22Rv1 (cell line): ENCODE measurements around the gene LINC00237.

ENCODE experiments used
- H3K27ac ChIP-seq: fragments of 450-650 bp; 2 replicates; pipeline ENCODE4 v1.5.1; 2017
- ZFX ChIP-seq: fragments of 450-650 bp; IDR thresholded peaks from 2 replicates; pipeline ENCODE4 v1.6.1; 2017; ENCODE audit warnings: antibody characterized with exemption, borderline replicate concordance
- TF ChIP-seq, protein P1 (sequence below): fragments of 450-650 bp; IDR thresholded peaks from 2 replicates; pipeline ENCODE4 v1.5.1; 2017; ENCODE audit warnings: mild to moderate bottlenecking

LINC00237 gene

GRCh38 chr20:21143194-21143890 is 37.2 kb upstream of the LINC00237 start:
- TF ChIP-seq, protein P1, sequence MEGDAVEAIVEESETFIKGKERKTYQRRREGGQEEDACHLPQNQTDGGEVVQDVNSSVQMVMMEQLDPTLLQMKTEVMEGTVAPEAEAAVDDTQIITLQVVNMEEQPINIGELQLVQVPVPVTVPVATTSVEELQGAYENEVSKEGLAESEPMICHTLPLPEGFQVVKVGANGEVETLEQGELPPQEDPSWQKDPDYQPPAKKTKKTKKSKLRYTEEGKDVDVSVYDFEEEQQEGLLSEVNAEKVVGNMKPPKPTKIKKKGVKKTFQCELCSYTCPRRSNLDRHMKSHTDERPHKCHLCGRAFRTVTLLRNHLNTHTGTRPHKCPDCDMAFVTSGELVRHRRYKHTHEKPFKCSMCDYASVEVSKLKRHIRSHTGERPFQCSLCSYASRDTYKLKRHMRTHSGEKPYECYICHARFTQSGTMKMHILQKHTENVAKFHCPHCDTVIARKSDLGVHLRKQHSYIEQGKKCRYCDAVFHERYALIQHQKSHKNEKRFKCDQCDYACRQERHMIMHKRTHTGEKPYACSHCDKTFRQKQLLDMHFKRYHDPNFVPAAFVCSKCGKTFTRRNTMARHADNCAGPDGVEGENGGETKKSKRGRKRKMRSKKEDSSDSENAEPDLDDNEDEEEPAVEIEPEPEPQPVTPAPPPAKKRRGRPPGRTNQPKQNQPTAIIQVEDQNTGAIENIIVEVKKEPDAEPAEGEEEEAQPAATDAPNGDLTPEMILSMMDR: no peak
- TF ChIP-seq ZFX: no peak

DNA sequence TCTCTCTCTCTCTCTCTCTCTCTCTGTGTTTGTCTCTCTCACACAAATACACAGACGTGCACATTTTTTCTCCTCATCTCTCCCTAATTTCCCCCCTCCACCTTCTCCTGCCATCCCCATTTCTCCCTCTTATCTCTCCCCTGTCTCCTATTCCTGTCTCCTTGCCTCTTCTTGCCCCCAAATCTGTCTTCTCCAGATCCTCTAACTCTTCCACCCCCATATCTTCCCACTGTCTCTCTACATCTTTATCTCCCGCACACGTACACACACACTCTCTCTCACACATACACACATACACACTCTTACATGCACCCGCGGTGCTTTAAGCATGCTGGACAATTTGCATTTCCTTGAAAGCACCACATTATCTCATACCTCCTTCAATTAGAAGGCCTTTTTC is 35.7 kb upstream of the LINC00237 start:
- H3K27ac ChIP-seq: no peak overlapping the region
- TF ChIP-seq, protein P1: no peak
- TF ChIP-seq ZFX: no peak

More at GRCh38 chr20:21143194-21143890, 37.2 kb upstream of the LINC00237 start:
- H3K27ac ChIP-seq: no peak overlapping the region

DNA sequence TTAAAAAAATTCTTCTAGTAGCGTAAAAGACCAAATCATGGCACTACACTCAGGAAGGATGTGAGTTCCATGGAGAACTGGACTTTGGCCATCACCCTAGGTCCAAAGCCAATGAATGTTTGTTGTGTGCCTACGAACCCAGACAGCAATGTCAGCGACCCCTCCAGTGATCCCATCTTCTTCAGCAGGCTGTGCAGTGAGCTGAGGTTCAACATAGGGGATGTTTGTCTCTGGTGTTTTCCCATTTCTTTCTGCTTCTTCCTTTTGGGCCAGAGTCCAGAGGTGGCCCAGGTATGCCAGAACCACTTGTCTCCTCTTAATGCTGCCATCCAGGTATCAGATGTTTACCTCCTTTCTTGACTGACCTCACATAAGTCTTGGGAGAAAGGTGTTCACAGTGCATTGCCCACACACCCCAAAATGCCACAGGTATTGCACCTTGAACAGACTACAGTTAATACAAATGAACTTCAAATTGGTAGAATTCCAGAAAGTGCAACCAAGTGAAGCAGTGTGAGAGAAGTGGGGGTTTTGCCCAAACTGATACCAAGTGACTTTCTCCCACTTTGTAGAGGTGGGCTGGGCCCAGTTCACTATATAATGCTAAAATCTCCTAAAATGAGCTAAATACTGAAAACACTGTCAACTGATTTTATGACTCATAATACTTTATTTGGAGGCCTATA is 33.9 kb upstream of the LINC00237 start:
- H3K27ac ChIP-seq: no peak overlapping the region
- TF ChIP-seq ZFX: no peak
- TF ChIP-seq, protein P1: no peak

GRCh38 chr20:21137078-21137477 is 30.9 kb upstream of the LINC00237 start:
- H3K27ac ChIP-seq: no peak overlapping the region
- TF ChIP-seq ZFX: no peak
- TF ChIP-seq, protein P1: no peak

GRCh38 chr20:21136015-21136732 is 30.0 kb upstream of the LINC00237 start:
- TF ChIP-seq, protein P1: no peak
- TF ChIP-seq ZFX: no peak
- H3K27ac ChIP-seq: no peak overlapping the region

- TF ChIP-seq ZFX: no peak
- TF ChIP-seq, protein P1: no peak
- no peak overlapping the region for H3K27ac ChIP-seq
These were observed 28.8 kb upstream of the LINC00237 start for GRCh38 chr20:21134883-21135493.
